ENCODE results near the gene SEC24D.
A peak's percentile ranks its signal among the peaks of the same experiment; 100 is the strongest.

The SEC24D gene

DNA sequence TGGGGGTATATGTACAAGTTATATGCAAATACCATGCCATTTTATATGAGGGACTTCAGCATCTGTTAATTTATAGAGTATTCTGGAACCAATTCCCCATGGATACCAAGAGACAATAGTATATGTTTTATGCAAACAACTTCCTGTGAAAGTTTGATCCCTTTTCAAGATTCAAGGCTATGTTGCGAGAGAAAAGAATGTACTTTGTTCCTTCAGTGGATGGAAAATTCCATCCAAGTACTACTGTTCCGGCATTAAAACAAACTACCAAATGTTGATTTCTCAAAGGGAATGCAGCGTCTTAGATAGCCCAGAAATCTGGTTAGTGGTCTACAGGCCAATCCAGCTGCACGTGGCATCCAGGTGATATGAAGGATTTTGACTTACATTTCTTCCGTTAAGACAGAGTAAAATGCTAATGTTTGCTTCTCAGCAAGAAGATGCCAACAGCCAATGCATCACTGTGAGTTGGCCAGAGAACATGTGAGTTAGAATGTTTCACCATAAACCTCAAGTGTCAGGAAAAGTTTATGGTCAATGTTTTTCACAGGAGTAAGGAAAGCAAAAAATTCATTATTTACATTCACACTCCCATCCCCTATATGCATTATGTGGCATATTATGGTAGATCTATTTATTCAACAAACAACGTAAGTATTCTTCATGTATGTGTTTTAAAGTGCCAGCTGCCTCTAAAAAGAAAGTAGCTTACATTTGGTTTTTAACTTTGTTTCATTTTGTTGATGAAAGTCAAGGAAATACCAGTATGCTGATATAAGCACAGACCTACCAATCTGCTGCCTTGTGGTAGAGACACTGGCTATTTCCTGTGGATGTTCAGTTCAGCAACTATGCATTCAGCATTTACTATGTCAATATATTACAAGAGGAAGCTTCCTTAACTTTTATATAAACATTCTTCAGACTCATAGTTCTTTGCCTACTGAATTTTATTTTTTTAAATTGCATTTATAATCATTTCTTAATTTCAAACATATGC, 106.3 kb downstream of the SEC24D start:
- DNase-seq (ENCODE audit: low read depth in 1 of 2, low spot score in 1 of 2): no peak

DNA sequence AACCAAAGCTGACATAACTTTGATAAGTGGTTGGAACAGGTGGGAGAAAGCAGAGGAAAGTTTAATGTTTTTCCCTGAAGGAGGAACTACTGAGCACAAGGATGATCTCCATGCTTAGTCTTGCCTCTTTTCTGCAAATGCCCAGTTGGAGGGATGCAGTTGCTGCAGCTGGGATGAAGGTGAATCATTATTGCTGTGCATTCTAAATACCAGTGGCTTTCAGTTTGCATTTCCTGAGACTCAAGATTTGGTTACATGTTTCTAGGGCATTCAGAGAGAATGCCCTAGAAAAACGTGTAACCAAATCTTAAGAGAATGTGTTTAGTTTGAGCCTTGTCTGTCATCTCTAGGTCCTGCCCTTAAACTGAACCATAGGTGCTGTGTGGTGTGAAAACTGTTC, 108.6 kb downstream of the SEC24D start:
- no peak for DNase-seq (ENCODE audit: low read depth in 1 of 2, low spot score in 1 of 2)

- no peak for DNase-seq (ENCODE audit: low read depth in 1 of 2, low spot score in 1 of 2)
These were observed 112.6 kb downstream of the SEC24D start for GRCh38 chr4:118723369-118723768.

DNA sequence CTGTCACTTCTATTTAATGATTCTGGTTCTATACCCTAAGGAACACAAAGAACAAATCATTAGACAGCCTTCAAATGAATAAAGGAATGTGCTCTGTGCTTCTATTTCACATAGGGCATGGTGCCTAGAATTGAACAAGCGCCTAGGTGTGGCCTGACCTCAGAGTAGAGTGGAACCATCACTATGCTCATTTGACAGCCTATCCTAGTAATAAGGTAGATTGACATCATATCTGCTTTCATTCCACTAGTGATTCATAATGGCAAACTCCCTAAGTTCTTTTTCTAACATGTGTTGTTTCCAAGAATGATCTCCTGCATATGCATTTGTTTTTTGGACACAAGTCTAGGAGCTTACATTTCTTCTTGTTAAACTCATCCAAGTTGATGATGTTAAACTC, 114.2 kb downstream of the SEC24D start:
- DNase-seq (ENCODE audit: low read depth in 1 of 2, low spot score in 1 of 2): no peak

DNA sequence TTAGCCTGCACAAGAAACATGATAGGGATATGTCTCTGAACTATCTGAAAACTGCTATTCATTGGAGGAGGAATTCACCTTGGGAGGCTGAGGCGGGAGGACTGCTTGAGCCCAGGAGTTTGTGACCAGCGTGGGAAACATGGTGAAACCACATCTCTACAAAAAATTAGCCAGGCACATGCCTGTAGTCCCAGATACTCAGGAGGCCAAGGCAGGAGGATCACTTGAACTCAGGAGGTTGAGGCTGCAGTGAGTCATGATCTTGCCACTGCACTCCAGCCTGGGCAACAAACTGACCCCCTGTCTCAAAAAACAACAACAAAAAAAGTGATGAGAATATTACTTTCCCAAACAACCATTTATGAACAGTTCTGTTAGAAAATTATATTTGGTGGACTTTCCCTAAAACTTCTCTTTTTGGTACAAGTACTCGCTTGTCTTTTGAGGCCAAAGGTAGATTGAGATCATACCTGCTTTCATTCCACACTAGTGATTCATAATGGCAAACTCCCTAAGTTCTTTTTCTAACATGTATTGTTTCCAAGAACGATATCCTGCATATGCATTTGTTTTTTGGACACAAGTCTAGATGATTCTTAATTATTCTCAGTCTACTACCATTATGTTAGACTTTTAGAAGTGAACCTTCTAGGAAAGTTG, 117.3 kb downstream of the SEC24D start:
- no peak for DNase-seq (ENCODE audit: low read depth in 1 of 2, low spot score in 1 of 2)

DNA sequence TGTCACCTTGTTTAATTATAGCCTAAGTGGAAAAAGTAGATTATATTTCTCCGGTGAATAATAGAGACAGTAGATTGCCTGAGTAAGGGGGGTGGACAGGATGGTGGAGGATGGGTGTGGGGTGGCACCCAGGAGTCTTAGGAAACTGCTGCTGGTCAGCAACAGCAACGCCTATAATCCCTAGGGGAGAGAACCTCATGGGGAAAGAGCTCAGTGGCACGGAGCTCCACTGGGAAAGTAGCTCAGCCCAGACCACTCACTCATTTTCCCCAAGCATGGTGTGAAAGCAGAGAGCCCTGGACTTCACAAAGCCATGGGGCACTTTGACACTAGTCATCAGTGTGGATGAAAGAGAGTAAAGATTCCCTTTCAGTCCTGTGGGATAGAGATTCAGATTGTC, 119.6 kb downstream of the SEC24D start:
- no peak for DNase-seq (ENCODE audit: low read depth in 1 of 2, low spot score in 1 of 2)

DNA sequence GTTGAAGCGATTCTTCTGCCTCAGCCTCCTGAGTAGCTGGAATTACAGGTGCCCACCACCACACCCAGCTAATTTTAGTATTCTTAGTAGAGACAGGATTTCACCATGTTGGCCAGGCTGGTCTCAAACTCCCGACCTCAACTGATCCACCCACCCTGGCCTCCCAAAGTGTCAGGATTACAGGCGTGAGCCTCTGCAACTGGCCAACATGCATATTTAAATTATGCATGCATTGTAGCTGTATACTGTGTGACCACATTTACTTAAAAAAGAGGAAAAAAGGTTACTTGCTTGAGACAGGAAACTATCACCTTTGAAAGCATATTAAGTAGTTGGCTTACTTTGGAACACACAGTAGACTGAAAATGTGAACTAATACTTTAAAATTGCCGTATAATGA, 121.2 kb downstream of the SEC24D start:
- DNase-seq (ENCODE audit: low read depth in 1 of 2, low spot score in 1 of 2): no peak

DNA sequence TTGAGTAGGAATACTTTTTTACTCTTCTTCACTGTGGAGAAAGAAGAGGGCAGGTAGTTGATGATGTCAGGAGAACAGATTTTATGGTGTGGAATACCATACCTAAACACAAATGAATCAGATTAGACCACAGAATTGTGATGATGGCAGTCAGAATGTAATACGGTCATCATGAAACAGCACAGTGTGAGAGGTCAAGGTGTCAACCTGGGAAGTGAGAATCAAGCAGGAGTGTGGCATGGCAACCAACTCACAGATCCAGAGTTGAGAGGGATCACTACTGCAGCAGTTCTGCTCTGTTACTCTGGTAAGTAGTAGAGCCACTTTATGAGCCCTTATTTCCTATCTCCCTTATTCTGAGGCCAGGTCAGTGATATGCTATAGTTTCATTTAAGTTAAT, 123.1 kb downstream of the SEC24D start:
- no peak for DNase-seq (ENCODE audit: low read depth in 1 of 2, low spot score in 1 of 2)

GRCh38 chr4:118711052-118711451, 124.9 kb downstream of the SEC24D start:
- no peak for DNase-seq (ENCODE audit: low read depth in 1 of 2, low spot score in 1 of 2)

- DNase-seq (ENCODE audit: low read depth in 1 of 2, low spot score in 1 of 2): no peak
These were observed 132.8 kb downstream of the SEC24D start for GRCh38 chr4:118703118-118703517.

- DNase-seq (ENCODE audit: low read depth in 1 of 2, low spot score in 1 of 2): peak; percentile 82 to 83
These were observed 150.8 kb downstream of the SEC24D start, which contains the start of gene METTL14 for GRCh38 chr4:118684873-118685811. Gene METTL14 (plus strand): TSS chr4:118685392. CDS start chr4:118685535, 143 bp downstream.

DNA sequence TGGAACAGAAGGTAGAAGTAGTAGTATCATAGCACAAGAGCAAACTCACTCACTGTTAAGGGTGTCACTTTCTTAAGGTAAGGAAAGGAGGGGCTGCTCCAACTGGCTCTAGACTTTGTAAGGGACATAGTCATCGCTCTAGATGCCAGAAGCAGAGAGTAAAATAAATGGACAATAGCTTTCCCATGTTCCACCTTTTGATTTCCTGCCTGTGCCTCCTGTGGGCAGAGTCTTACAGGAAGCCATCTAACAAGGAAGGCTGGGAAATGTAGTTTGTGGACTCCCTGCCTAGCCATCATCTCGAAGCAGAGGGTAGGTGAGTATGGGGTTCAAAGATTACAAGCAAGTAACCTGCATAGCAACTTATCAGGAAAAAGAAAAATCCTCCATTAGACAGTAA, 152.4 kb downstream of the SEC24D start:
- no peak for DNase-seq (ENCODE audit: low read depth in 1 of 2, low spot score in 1 of 2)

DNA sequence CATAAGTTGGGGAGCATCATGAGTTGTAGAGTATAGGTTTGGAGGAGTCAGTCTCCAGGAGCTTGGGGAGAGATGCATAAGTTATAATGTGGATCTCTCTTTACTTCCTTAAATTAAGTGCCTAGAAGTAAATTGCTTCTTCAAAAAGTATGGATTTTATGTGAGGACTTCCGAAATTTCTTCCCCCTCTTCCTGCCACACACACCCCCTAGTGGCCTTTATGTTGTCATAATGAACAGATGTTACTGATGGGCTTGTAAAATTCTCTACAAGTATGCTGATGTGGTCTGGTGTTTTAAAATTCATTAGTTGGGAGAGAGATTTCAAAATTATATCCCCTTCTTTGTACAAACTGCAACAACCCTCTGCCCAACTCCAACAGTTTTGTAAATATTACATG, 153.0 kb downstream of the SEC24D start:
- no peak for DNase-seq (ENCODE audit: low read depth in 1 of 2, low spot score in 1 of 2)

DNA sequence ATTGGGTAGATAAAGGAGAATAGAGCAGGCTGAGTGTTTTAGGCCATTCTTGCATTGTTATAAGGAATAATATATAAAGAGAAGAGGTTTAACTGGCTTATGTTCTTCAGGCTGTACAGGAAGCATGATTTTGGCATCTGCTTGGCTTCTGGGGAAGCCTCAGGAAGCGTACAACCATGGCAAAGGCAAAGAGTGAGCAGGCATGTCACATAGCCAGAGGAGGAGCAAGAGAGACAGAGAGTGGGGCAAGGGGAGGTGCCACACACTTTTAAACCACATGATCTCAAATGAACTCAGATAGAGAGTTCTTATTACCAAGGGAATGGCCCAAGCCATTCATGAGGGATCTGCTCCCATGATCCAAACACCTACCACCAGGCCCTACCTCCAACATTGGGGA, 155.1 kb downstream of the SEC24D start:
- no peak for DNase-seq (ENCODE audit: low read depth in 1 of 2, low spot score in 1 of 2)

GRCh38 chr4:118676128-118676527, 159.8 kb downstream of the SEC24D start:
- DNase-seq (ENCODE audit: low read depth in 1 of 2, low spot score in 1 of 2): no peak

Measured in activated CD4-positive, alpha-beta T cell treated with anti-CD3 and anti-CD28 coated beads, Interleukin-2, amount 50 U/mL, for 24 hours (primary cell).